Tracheal epithelial cell (primary cell): ENCODE measurements around the gene RSL1D1. TPM values are rescaled to one million over a fixed set of nuclear protein-coding genes. Genes with fewer than 3 reads are reported as not detected.

Source experiments
- total RNA-seq: library from RNA; depleted of rRNA; stranded (reverse); fragments of >200 nt; gene quantifications from 2 replicates; pipeline ENCODE4 v1.2.1, GENCODE V29; 2014

The RSL1D1 gene
- 120 and 158 TPM in 2 replicates for total RNA-seq

DNA sequence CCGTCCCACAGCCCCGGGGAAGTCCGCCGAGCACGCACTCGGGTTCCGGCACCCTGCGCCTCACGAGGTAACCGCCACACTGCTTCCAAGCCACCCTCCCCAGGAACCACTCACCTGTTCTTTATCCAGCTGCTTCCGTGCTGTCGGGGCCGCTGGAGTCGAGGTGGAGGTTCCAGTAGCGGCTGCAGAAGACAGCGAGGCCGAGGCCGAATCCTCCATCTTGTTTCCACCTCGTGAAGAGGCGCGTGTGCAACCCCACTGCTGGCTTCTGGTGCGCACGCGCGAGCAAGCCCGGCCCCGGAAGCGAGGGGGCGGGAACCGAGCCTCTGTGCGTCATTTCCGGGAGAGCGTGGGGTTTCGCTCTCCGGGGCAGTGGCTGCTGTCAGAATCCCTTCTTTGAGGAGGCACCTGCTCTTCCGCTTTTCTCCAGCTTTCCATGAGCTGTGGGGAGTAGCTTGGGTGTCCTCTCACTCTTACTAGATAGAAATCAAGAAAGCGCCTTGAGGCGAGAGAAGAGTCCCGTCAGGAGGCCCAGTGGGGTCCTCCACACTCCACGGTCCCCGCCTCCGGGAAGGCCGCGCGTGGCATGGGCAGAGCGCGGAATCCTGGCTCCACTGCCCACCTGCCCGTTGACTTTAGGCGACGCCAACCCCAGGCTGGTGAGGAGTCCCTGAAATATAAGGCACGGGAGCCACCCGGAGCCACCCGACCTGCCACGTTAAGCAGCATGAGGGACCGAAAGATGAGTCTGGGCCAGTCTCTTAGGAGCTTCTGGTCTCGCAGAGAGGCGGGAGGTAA lies at the start of gene RSL1D1:
TSS of gene RSL1D1 (minus strand) at position 249 of the 798 bp plus-strand sequence. CDS start at position 219, 30 bp downstream.

GRCh38 chr16:11797166-11797956 lies 54.0 kb downstream of the RSL1D1 start, which contains the start of gene ZC3H7A:
Gene ZC3H7A, minus strand, starts transcription at chr16:11797258. Its CDS starts 14,904 bp downstream, at chr16:11782354.

Other genes with a start within 250 kb of the RSL1D1 start
- 27.0 and 32.6 TPM in 2 replicates for gene SNN, start 183.1 kb downstream of the RSL1D1 start, total RNA-seq
- gene TXNDC11, start 108.7 kb downstream of the RSL1D1 start, total RNA-seq, result 23.9 and 26.0 TPM in 2 replicates
- gene ZC3H7A, start 54.3 kb downstream of the RSL1D1 start, total RNA-seq, result 19.3 and 35.8 TPM in 2 replicates
- gene GSPT1, start 64.4 kb upstream of the RSL1D1 start, total RNA-seq, result 80.4 and 81.9 TPM in 2 replicates
- 1.7 and 2.4 TPM in 2 replicates for gene NPIPB2, start 90.5 kb upstream of the RSL1D1 start, total RNA-seq
- not detected in 2 replicates for gene TNFRSF17, start 113.7 kb upstream of the RSL1D1 start, total RNA-seq
- 2.8 and 4.3 TPM in 2 replicates for gene SNX29, start 125.2 kb upstream of the RSL1D1 start, total RNA-seq